Liver (tissue), 9 donors: Measurements from ENCODE around the gene EVC. TPM values are rescaled to one million over a fixed set of nuclear protein-coding genes. Genes with fewer than 3 reads are reported as not detected.

Source experiments
- DNase-seq: peaks from one replicate; pipeline ENCODE4 v3.0.0-alpha.2; 2017; ENCODE audit warnings: low spot score
- H3K27ac ChIP-seq, 2 donors: one replicate each; pipeline ENCODE4 v1.7.0; 2013; ENCODE audit warnings: inconsistent platforms in 2 of 2, low read length in 2 of 2, control low read depth in 1 of 2, low read depth in 1 of 2, mild to moderate bottlenecking in 1 of 2
- H3K27me3 ChIP-seq, 4 donors: one replicate each; pipeline versions ENCODE4 v1.6.1 to v1.7.0; 2013; ENCODE audit warnings: low read length in 3 of 4, inconsistent platforms in 1 of 4, mild to moderate bottlenecking in 1 of 4, moderate library complexity in 1 of 4; ENCODE audit not compliant: control insufficient read depth in 4 of 4, insufficient read depth in 4 of 4
- H3K36me3 ChIP-seq, 4 donors: one replicate each; pipeline versions ENCODE4 v1.6.1 to v1.7.0; 2013; ENCODE audit warnings: low read length in 3 of 4, mild to moderate bottlenecking in 3 of 4, low read depth in 1 of 4, moderate library complexity in 1 of 4; ENCODE audit not compliant: control insufficient read depth in 4 of 4, insufficient read depth in 3 of 4
- H3K4me1 ChIP-seq, 4 donors: one replicate each; pipeline versions ENCODE4 v1.6.1 to v1.7.0; 2013; ENCODE audit warnings: low read length in 3 of 4, mild to moderate bottlenecking in 3 of 4, moderate library complexity in 1 of 4; ENCODE audit not compliant: control insufficient read depth in 4 of 4, insufficient read depth in 4 of 4
- H3K4me3 ChIP-seq, 3 donors: one replicate each; pipeline versions ENCODE4 v1.6.1 to v1.7.0; 2013; ENCODE audit warnings: low read length in 3 of 3, control low read depth in 1 of 3, low read depth in 1 of 3, mild to moderate bottlenecking in 1 of 3
- H3K9ac ChIP-seq, 2 donors: one replicate each; pipeline ENCODE4 v1.7.0; 2013; ENCODE audit warnings: low read length in 2 of 2, mild to moderate bottlenecking in 2 of 2, moderate library complexity in 2 of 2, control low read depth in 1 of 2, low read depth in 1 of 2
- H3K9me3 ChIP-seq, 4 donors: one replicate each; pipeline versions ENCODE4 v1.6.1 to v1.7.0; 2013; ENCODE audit warnings: low read length in 3 of 4; ENCODE audit not compliant: control insufficient read depth in 4 of 4
- ATF3 ChIP-seq: IDR thresholded peaks from 2 replicates; pipeline ENCODE4 v1.6.1; 2016; ENCODE audit warnings: antibody characterized with exemption
- CTCF ChIP-seq: fragments of 150-350 bp; IDR thresholded peaks from 2 replicates; pipeline ENCODE4 v1.5.1; 2017; ENCODE audit warnings: improper control_type of control experiment, low read depth, low read length; ENCODE audit not compliant: missing input control
- EGR1 ChIP-seq, 2 donors: IDR thresholded peaks; 2 replicates each; pipeline ENCODE4 v1.6.1; 2016 to 2018; ENCODE audit warnings: antibody characterized with exemption in 2 of 2, low read depth in 2 of 2
- FOXA1 ChIP-seq: IDR thresholded peaks from 2 replicates; pipeline ENCODE4 v1.6.1; 2016; ENCODE audit warnings: antibody characterized with exemption
- FOXA2 ChIP-seq: IDR thresholded peaks from 2 replicates; pipeline ENCODE4 v1.6.1; 2016; ENCODE audit warnings: antibody characterized with exemption
- GABPA ChIP-seq, 2 donors: IDR thresholded peaks in 1 of 2; conservative IDR thresholded peaks in 1 of 2; 2 replicates each; pipeline ENCODE4 v1.6.1; 2016; ENCODE audit warnings: antibody characterized with exemption in 2 of 2, mild to moderate bottlenecking in 1 of 2, moderate library complexity in 1 of 2
- HNF4A ChIP-seq, 2 donors: conservative IDR thresholded peaks; 2 replicates each; pipeline ENCODE4 v1.6.1; 2016; ENCODE audit warnings: antibody characterized with exemption in 2 of 2, mild to moderate bottlenecking in 2 of 2
- HNF4G ChIP-seq: IDR thresholded peaks from 2 replicates; pipeline ENCODE4 v1.6.1; 2016; ENCODE audit warnings: antibody characterized with exemption
- JUND ChIP-seq, 2 donors: IDR thresholded peaks; 2 replicates each; pipeline ENCODE4 v1.6.1; 2016; ENCODE audit warnings: antibody characterized with exemption in 2 of 2
- MAX ChIP-seq: IDR thresholded peaks from 2 replicates; pipeline ENCODE4 v1.6.1; 2016; ENCODE audit warnings: antibody characterized with exemption
- NR2F2 ChIP-seq: IDR thresholded peaks from 2 replicates; pipeline ENCODE4 v1.6.1; 2016; ENCODE audit warnings: antibody characterized with exemption
- RAD21 ChIP-seq, 2 donors: IDR thresholded peaks; 2 replicates each; pipeline ENCODE4 v1.6.1; 2016; ENCODE audit warnings: antibody characterized with exemption in 2 of 2, mild to moderate bottlenecking in 2 of 2
- REST ChIP-seq: IDR thresholded peaks from 2 replicates; pipeline ENCODE4 v1.6.1; 2016; ENCODE audit warnings: antibody characterized with exemption, mild to moderate bottlenecking
- RXRA ChIP-seq, 2 donors: IDR thresholded peaks; 2 replicates each; pipeline ENCODE4 v1.6.1; 2017 to 2018; ENCODE audit warnings: antibody characterized with exemption in 2 of 2, mild to moderate bottlenecking in 1 of 2
- SP1 ChIP-seq: IDR thresholded peaks from 2 replicates; pipeline ENCODE4 v1.6.1; 2018; ENCODE audit warnings: antibody characterized with exemption, mild to moderate bottlenecking
- TAF1 ChIP-seq: conservative IDR thresholded peaks from 2 replicates; pipeline ENCODE4 v1.6.1; 2016; ENCODE audit warnings: antibody characterized with exemption, mild to moderate bottlenecking
- YY1 ChIP-seq: IDR thresholded peaks from 2 replicates; pipeline ENCODE4 v1.6.1; 2016; ENCODE audit warnings: antibody characterized with exemption, mild to moderate bottlenecking
- ZBTB33 ChIP-seq: IDR thresholded peaks from 2 replicates; pipeline ENCODE4 v1.6.1; 2016; ENCODE audit warnings: antibody characterized with exemption
- WGBS: extraction: QIAGEN DNeasy Blood & Tissue Kit; methylation state at CpG from one replicate; pipeline ENCODE4 v1.1.7; 2013; 5-methylcytosine and 5-hydroxymethylcytosine counted together
- polyA plus RNA-seq, 2 donors: library from polyadenylated mRNA; stranded (reverse) in 1 of 2; unstranded in 1 of 2; fragments of 200-250 nt in 1 of 2; fragments of >200 nt in 1 of 2; fragmentation: Nextera tagmentation in 1 of 2; extraction: Ambion mirVana in 1 of 2; gene quantifications; one replicate each; pipeline versions ENCODE4 v1.2.1 to v1.2.3, GENCODE V29; 2013 to 2015
- total RNA-seq, 2 donors: library from RNA; depleted of rRNA; stranded (reverse); fragments of >200 nt; gene quantifications; one replicate each; pipeline ENCODE4 v1.2.3, GENCODE V29; 2014
- donor health status: healthy.
- donor health status: healthy.
- donor health status: healthy.
- donor health status: healthy.
- donor health status: healthy.

Gene EVC
- total and polyA plus RNA-seq, 4 donors = 0.76 to 10.9 (median 3.2) TPM

- DNase-seq = no peak
- Histone ChIP-seq H3K27me3 (no peaks in the 10 kb centered on the region), H3K9me3 (no peaks in the 10 kb centered on the region), H3K4me3 (no peak overlapping the region), H3K36me3 (no peaks in the 10 kb centered on the region), H3K27ac (no peak overlapping the region), H3K9ac (no peak overlapping the region), H3K4me1 (no peaks in the 10 kb centered on the region)
- WGBS = 77% methylated on average over 19 of the region's 19 CpGs
- no peak for TF ChIP-seq REST
- TF ChIP-seq RXRA (IDR thresholded peaks at IDR 0.05) = no peak
- no peak for TF ChIP-seq GABPA (IDR thresholded peaks at IDR 0.05 in 1 of 2, conservative IDR thresholded peaks at IDR 0.05 in 1 of 2)
- no peak for TF ChIP-seq CTCF
- TF ChIP-seq TAF1 = no peak
- no peak for TF ChIP-seq FOXA1
- no peak for TF ChIP-seq HNF4A (conservative IDR thresholded peaks at IDR 0.05)
- TF ChIP-seq MAX = no peak
- no peak for TF ChIP-seq ATF3
- no peak for TF ChIP-seq RAD21 (IDR thresholded peaks at IDR 0.05)
- TF ChIP-seq NR2F2 = no peak
- TF ChIP-seq FOXA2 = no peak
- no peak for TF ChIP-seq HNF4G
- no peak for TF ChIP-seq JUND (IDR thresholded peaks at IDR 0.05)
- no peak for TF ChIP-seq EGR1 (IDR thresholded peaks at IDR 0.05; ENCODE audit: low read depth in 2 of 2)
- no peak for TF ChIP-seq YY1
- no peak for TF ChIP-seq SP1
- TF ChIP-seq ZBTB33 = no peak
Observed at GRCh38 chr4:5827108-5828004, 116.4 kb downstream of the EVC start.
